Thyroid gland (tissue), 4 donors: ENCODE results near the gene STEEP1.

Source experiments
- CTCF ChIP-seq, 6 experiments: fragments of 200-600 bp in 3 of 6; fragments of 450-650 bp in 3 of 6; sonication (generic) in 3 of 6; IDR thresholded peaks; one replicate each; pipeline ENCODE4 v1.5.1; 2016 to 2019; ENCODE audit warnings: antibody characterized with exemption in 6 of 6, mild to moderate bottlenecking in 2 of 6, inconsistent platforms in 1 of 6, moderate library complexity in 1 of 6
- POLR2A ChIP-seq, 2 donors: fragments of 450-650 bp; IDR thresholded peaks; one replicate each; pipeline ENCODE4 v1.6.1; 2017; ENCODE audit warnings: antibody characterized with exemption in 2 of 2, mild to moderate bottlenecking in 2 of 2, moderate library complexity in 1 of 2

GRCh38 chrX:119529345-119530276 is 35.6 kb downstream of the STEEP1 start:
- TF ChIP-seq CTCF (IDR thresholded peaks at IDR 0.05), result no peak
- TF ChIP-seq POLR2A (IDR thresholded peaks at IDR 0.05), result no peak
